Heart right ventricle (tissue), 16 donors: ENCODE measurements around the gene LRRC19. TPM values are rescaled to one million over a fixed set of nuclear protein-coding genes. Genes with fewer than 3 reads are reported as not detected.

Experiments
- ATAC-seq, 8 donors: fragments of 200-7000 bp; cut with Tn5 transposase; one replicate each; pipeline ENCODE4 v1.9.1; 2020; ENCODE audit warnings: mild to moderate bottlenecking in 8 of 8, moderate library complexity in 8 of 8, moderate number of reproducible peaks in 1 of 8
- DNase-seq, 2 donors: peaks; one replicate each; pipeline ENCODE4 v3.0.0-alpha.2; 2020
- H3K27ac ChIP-seq, 10 donors: fragments of 200-600 bp; sonication (generic) in 2 of 10; one replicate each; pipeline versions ENCODE4 v1.5.0 to v1.8.0; 2020 to 2022; ENCODE audit warnings: mild to moderate bottlenecking in 3 of 10
- H3K27me3 ChIP-seq, 7 donors: fragments of 200-600 bp; one replicate each; pipeline ENCODE4 v1.8.0; 2021 to 2022; ENCODE audit warnings: mild to moderate bottlenecking in 2 of 7
- H3K36me3 ChIP-seq, 9 donors: fragments of 200-600 bp; sonication (generic) in 1 of 9; one replicate each; pipeline versions ENCODE4 v1.5.0 to v1.8.0; 2020 to 2022; ENCODE audit warnings: mild to moderate bottlenecking in 2 of 9
- H3K4me1 ChIP-seq, 9 donors: fragments of 200-600 bp; sonication (generic) in 1 of 9; one replicate each; pipeline versions ENCODE4 v1.5.0 to v1.8.0; 2020 to 2022; ENCODE audit warnings: mild to moderate bottlenecking in 4 of 9
- H3K4me3 ChIP-seq, 10 donors: fragments of 200-600 bp; sonication (generic) in 2 of 10; one replicate each; pipeline versions ENCODE4 v1.5.0 to v1.8.0; 2020 to 2022; ENCODE audit warnings: mild to moderate bottlenecking in 7 of 10, moderate library complexity in 2 of 10
- H3K9me3 ChIP-seq, 11 donors: fragments of 200-600 bp in 10 of 11; sonication (generic) in 2 of 11; one replicate each; pipeline versions ENCODE4 v1.5.0 to v1.8.0; 2013 to 2022; ENCODE audit warnings: mild to moderate bottlenecking in 2 of 11, control low read depth in 1 of 11, moderate library complexity in 1 of 11
- CTCF ChIP-seq, 9 donors: fragments of 200-600 bp; sonication (generic) in 2 of 9; IDR thresholded peaks; one replicate each; pipeline versions ENCODE4 v1.5.0 to v1.8.0; 2021 to 2022; ENCODE audit warnings: antibody characterized with exemption in 9 of 9, mild to moderate bottlenecking in 5 of 9, moderate library complexity in 1 of 9
- WGBS, 2 donors: extraction: QIAGEN DNeasy Blood & Tissue Kit; methylation state at CpG; one replicate each; pipeline ENCODE4 v1.1.7; 2013; ENCODE audit warnings: inconsistent platforms in 1 of 2; 5-methylcytosine and 5-hydroxymethylcytosine counted together
- intact Hi-C, 10 donors: fragments of 100-400 bp; cut with DNase I; formaldehyde crosslinking; loops; one replicate each; pipeline versions ENCODE4 v1.11.1 to v1.14.2; 2022
- polyA plus RNA-seq, 2 donors: library from polyadenylated mRNA; stranded (reverse); fragments of 200-250 nt; gene quantifications; one replicate each; pipeline ENCODE4 v1.2.3, GENCODE V29; 2013
- total RNA-seq, 10 donors: library from RNA; stranded (reverse); fragmentation: NEBNext Ultra II Directional in 3 of 10; extraction: Animal tissue kit (Norgen Biotek cat#: 25700) in 3 of 10; gene quantifications; one replicate each; pipeline versions ENCODE4 v1.2.1 to v1.2.4, GENCODE V29; 2021 to 2023
- donor health status: Arrhythmogenic right ventricular cardiomyopathy.
- donor health status: ischemic (EF 13 %, LVEDD 7.1; RV severe dilation, severe dysfunction).
- donor health status: healthy with polysubstance abuse.
- donor health status: DM: no; HTN: yes; CAD: no.
- donor health status: DM: no; HTN: no; CAD: no.
- donor health status: ischemic (EF 25% LVEDD 6.9; RV normal size, moderate dysfunction).
- donor health status: ischemic (EF 25% LVEDD 5.7; RV mildly dilated, moderate dysfunction).
- donor health status: healthy.
- donor health status: DM: yes; HTN: yes; CAD: no.
- donor health status: Ischemic cardiomyopathy.
- donor health status: ischemic (EF 35%, LVEDD 5.7; RV mildly dilated, moderate dysfunction).
- donor health status: nonischemic (EF 11% LVEDD 7.7; RV severe dilation, severe dysfunction).
- donor health status: DM: yes; HTN: yes; CAD: no.
- donor health status: PGD.
- donor health status: ischemic (EF 29% LVEDD 5.4; RV normal size, mild dysfunction).
- donor health status: nonischemic (EF 23%, LVEDD 6.1; RV moderate dilation, normal function).

Gene LRRC19
- total and polyA plus RNA-seq, 12 donors, result not detected

GRCh38 chr9:26951794-26952193, 53.7 kb downstream of the LRRC19 start:
- Histone ChIP-seq H3K27me3 (no peaks in the 10 kb centered on the region), H3K4me1 (peaks cover 0 to 23% (median 17%) of the 10 kb centered on the region in 9 donors), H3K27ac (no peak overlapping the region), H3K9me3 (no peaks in the 10 kb centered on the region), H3K36me3 (no peaks in the 10 kb centered on the region), H3K4me3 (no peak overlapping the region)
- ATAC-seq (no peak), DNase-seq (no peak)
- TF ChIP-seq CTCF (IDR thresholded peaks at IDR 0.05), result no peak
- 83 to 86% methylated on average over 3 of the region's 3 CpGs for WGBS, 2 donors
- intact Hi-C loops, result loop anchor here in 1 of 10 donors (10.0 kb wide), 1 partner anchor 57 kb away; the partner anchor contains the start of gene CAAP1

GRCh38 chr9:26950521-26950920, 55.0 kb downstream of the LRRC19 start:
- intact Hi-C loops, result loop anchor here in 1 of 10 donors (10.0 kb wide), 1 partner anchor 56 kb away; the partner anchor contains the start of gene CAAP1

GRCh38 chr9:26949637-26950069, 55.8 kb downstream of the LRRC19 start:
- H3K4me3 ChIP-seq, result no peak overlapping the region
- H3K27ac ChIP-seq, result no peak overlapping the region
- H3K36me3 ChIP-seq, result no peaks in the 10 kb centered on the region
- no peaks in the 10 kb centered on the region for H3K9me3 ChIP-seq
- ATAC-seq (no peak), DNase-seq (no peak)
- H3K27me3 ChIP-seq, result no peaks in the 10 kb centered on the region
- no peak for TF ChIP-seq CTCF (IDR thresholded peaks at IDR 0.05)
- intact Hi-C loops, result loop anchor here in 6 of 10 donors (5.0 to 10.0 kb wide), 3 partner anchors 52 to 57 kb away; partner anchors contain the start of gene CAAP1 (in 5 of the 6)
- 74 to 78% methylated on average over 6 of the region's 6 CpGs for WGBS, 2 donors
- H3K4me1 ChIP-seq, result peaks cover 0 to 28% (median 23%) of the 10 kb centered on the region in 9 donors

More at GRCh38 chr9:26950521-26950920, 55.0 kb downstream of the LRRC19 start:
- Histone ChIP-seq H3K9me3 (no peaks in the 10 kb centered on the region), H3K27ac (no peak overlapping the region), H3K4me1 (peaks cover 0 to 28% (median 20%) of the 10 kb centered on the region in 9 donors), H3K27me3 (no peaks in the 10 kb centered on the region), H3K36me3 (no peaks in the 10 kb centered on the region), H3K4me3 (no peak overlapping the region)
- ATAC-seq (no peak), DNase-seq (no peak)
- no peak for TF ChIP-seq CTCF (IDR thresholded peaks at IDR 0.05)
- 90 to 91% methylated on average over 1 of the region's 1 CpG for WGBS, 2 donors

- ATAC-seq (no peak), DNase-seq (no peak)
- intact Hi-C loops, result loop anchor here in 7 of 10 donors (1.0 to 10.0 kb wide), 6 partner anchors 9 to 55 kb away; partner anchors contain the start of genes CAAP1 (in 6 of the 7) and IFT74 (in 2 of the 7)
- peaks cover 0 to 40% (median 36%) of the 10 kb centered on the region in 9 donors for H3K4me1 ChIP-seq
- peak overlapping the region in 9 of 10 donors; percentile 93 to 99 (median 97) for H3K27ac ChIP-seq
- peaks cover 0 to 6% (median 0%) of the 10 kb centered on the region in 9 donors for H3K36me3 ChIP-seq
- WGBS, 2 donors, result 2 to 5% methylated on average over 9 of the region's 9 CpGs
- H3K9me3 ChIP-seq, result no peaks in the 10 kb centered on the region
- H3K4me3 ChIP-seq, result peak overlapping the region; percentile 74 to 99 (median 94)
- no peaks in the 10 kb centered on the region for H3K27me3 ChIP-seq
- no peak for TF ChIP-seq CTCF (IDR thresholded peaks at IDR 0.05)
Observed at GRCh38 chr9:26947736-26948135, 57.7 kb downstream of the LRRC19 start.
